Activated CD4-positive, CD25-positive, alpha-beta regulatory T cell treated with anti-CD3 and anti-CD28 coated beads, Interleukin-2, amount 50 U/mL, for 16 hours (primary cell): ENCODE measurements around the gene CTNNAL1.
"Not testable (repeated sequence)": the region's sequence is repeated elsewhere in the genome, so short reads cannot be mapped to it uniquely, and the experiment has no call there.

Experiments
- DNase-seq: peaks from one replicate; pipeline ENCODE4 v3.0.0-alpha.2; 2020; ENCODE audit warnings: low read depth, low spot score

CTNNAL1 gene

DNA sequence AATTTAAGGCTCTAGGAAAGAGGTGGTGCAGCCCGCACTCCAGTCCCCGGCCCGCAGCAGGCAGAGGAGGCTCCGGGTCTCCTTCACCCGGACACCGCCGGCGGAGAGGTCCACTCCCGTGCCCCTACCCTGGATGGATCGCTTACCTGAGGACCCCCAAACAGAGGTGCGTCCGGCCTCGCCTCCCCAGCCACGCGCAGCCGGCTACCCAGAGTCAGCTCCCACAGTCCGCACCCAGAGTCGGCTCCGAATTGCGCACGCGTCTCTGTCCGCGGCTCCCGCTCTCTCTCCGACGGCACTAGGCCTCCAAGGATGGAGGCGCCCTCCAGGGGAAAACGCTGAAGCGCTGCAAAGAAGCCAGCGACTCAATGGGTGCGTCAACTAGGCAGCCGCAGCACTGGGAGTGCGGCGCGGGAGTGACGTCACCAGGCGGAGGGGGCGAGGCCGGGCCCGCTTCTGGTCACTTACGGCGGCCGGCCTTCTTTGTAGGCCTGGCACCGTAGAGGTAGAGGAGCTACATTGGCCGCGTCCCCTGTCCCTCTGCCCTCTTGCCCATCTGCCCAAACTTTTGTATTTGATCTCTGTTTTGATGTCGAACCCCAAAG, 79.5 kb downstream of the CTNNAL1 start, which contains the start of gene ELP1:
TSS of gene ELP1 (minus strand) at position 407 of the 605 bp plus-strand sequence. CDS start 2,978 bp downstream, outside the sequence.
- peak; percentile 85 for DNase-seq

GRCh38 chr9:108933231-108933717, 80.0 kb downstream of the CTNNAL1 start:
- no peak for DNase-seq

DNA sequence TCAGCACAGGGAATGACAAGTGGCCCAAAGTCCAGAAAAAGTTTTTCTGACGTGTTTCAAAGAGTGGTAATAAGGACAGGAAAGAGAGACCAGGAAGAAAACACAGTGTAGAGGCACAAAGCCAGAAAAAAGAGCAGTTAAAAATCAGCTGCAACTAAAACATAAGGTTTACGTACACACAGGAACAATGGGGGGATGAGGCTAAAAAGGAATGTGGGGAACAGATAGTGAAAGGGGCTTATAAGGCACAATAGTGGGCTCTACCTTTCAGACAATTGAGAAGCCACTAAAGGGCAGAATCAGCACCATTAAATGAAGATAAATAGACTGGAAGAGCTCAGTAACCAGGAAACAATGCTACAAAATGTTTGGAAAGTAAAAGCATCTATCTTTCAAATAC, 84.9 kb downstream of the CTNNAL1 start:
- DNase-seq, result no peak

- no peak for DNase-seq
Observed at GRCh38 chr9:108924466-108924865, 88.8 kb downstream of the CTNNAL1 start.

DNA sequence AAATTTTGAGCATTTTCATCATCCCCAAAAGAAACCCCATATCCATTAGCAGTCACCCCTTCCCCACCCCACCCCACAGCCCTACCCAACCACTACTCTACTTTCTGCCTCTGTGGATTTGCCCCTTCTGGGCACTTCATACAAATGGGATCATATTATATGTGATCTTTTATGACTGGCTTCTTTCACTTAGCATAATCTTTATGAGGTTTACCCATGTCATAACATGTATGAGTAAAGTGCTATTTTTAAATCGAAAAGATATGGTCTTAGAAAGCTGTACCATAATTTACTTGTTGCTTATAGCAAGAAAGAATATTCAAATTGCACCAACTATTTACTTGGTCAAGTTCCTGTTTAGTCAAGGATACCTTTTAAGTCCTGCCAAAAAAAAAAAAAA, 92.1 kb downstream of the CTNNAL1 start:
- no peak for DNase-seq

DNA sequence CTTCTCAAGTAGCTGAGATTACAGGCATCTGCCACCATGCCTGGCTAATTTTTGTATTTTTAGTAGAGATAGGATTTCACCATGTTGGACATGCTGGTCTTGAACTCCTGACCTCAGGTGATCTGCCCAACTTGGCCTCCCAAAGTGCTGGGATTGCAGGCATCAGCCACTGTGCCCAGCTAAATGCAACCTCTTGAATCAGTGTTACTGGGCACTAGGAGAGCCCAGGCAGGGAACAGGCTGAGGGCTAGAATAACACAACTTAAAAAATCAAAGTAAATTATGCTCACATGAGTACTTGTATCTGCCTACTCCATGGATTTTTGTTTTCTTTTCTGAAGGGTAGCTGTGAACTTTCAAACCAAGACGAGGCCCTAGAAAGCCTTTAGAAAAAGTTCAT, 92.9 kb downstream of the CTNNAL1 start:
- DNase-seq, result not testable (repeated sequence)

DNA sequence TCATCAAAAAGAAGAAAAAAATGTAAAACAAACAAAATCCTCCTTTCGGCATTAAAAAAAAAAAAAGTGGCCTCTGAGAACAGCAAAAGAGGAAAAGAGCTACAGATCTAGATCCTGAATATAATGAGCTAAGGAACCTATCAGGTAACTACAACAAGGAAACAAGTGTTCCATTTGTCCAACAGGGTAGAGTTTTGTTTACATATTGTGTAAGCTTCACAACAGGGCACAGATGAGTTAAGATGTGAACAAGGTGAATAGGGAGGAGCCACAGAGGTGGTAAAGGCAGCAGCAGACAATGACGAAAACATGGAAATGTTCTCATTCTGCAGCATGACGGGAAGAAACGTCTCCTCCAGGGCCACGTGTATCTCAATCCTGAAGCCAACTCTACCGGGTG, 93.8 kb downstream of the CTNNAL1 start:
- no peak for DNase-seq

GRCh38 chr9:108913391-108913790, 99.9 kb downstream of the CTNNAL1 start:
- DNase-seq, result no peak

GRCh38 chr9:108911820-108912219, 101.5 kb downstream of the CTNNAL1 start:
- no peak for DNase-seq

- no peak for DNase-seq
Observed at GRCh38 chr9:108910914-108911313, 102.4 kb downstream of the CTNNAL1 start.

- DNase-seq, result no peak
Observed at GRCh38 chr9:108910402-108910801, 102.9 kb downstream of the CTNNAL1 start.

GRCh38 chr9:108905494-108905893, 107.8 kb downstream of the CTNNAL1 start:
- DNase-seq, result no peak

GRCh38 chr9:108904161-108904560, 109.1 kb downstream of the CTNNAL1 start:
- DNase-seq, result no peak

GRCh38 chr9:108903420-108904103, 109.7 kb downstream of the CTNNAL1 start:
- DNase-seq, result no peak

- DNase-seq, result no peak
Observed at GRCh38 chr9:108900176-108900575, 113.1 kb downstream of the CTNNAL1 start.

- DNase-seq, result not testable (repeated sequence)
Observed at GRCh38 chr9:108899023-108899695, 114.1 kb downstream of the CTNNAL1 start.

DNA sequence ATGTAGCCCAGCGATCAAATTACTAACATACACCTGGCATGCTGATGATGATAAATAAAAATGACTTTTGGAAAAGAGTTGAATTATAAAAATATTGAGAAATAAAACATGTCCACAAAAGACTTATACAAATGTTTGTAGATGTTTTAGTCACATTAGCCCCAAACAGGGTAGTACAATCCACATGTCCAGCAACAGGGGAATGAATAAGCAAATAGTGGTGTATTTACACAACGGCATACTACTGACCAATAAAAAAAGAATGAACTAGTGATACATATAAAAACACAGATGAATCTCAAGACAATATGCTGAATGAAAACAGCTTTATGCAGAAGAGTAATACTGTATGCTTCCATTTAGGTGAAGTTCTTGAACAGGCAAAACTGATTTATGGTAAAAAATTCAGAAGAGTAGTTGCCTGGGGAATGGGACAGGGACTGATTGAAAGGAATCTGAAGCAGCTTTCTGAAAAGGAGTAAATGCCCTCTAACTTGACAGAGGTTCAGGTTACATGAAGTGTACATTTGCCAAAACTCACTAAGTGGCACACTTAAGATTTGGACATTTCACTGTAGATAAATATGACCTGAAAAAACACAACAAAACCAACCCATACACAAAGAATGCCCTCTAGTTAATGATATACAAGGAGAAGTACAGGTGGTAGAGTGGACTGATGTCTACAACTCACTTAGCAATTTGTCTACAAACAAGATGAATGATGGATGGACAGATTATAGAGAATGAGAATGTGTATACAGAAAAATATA, 115.8 kb downstream of the CTNNAL1 start:
- no peak for DNase-seq

- no peak for DNase-seq
Observed at GRCh38 chr9:108894225-108894997, 118.9 kb downstream of the CTNNAL1 start.
